Activated CD4-positive, alpha-beta T cell treated with anti-CD3 and anti-CD28 coated beads, Interleukin-10, Interleukin-2, amounts not matched to agents 100 ng/mL and 50 ng/mL, durations not matched to agents 16 hours and 8 hours (primary cell): Measurements from ENCODE around the gene GYPC.
A peak's percentile ranks its signal among the peaks of the same experiment; 100 is the strongest.

Source experiments
- DNase-seq: peaks from one replicate; pipeline ENCODE4 v3.0.0-alpha.2; 2020

The GYPC gene

GRCh38 chr2:126652323-126652891, 3.6 kb upstream of the GYPC start:
- DNase-seq, result no peak

GRCh38 chr2:126653109-126653508, 2.8 kb upstream of the GYPC start:
- no peak for DNase-seq

- no peak for DNase-seq
Measured at GRCh38 chr2:126653761-126654160, 2.2 kb upstream of the GYPC start.

- no peak for DNase-seq
Measured at GRCh38 chr2:126655051-126655450, 907 bp upstream of the GYPC start.

- peak; percentile 48 for DNase-seq
Measured at GRCh38 chr2:126656431-126657147, 631 bp downstream of the GYPC start.

- DNase-seq, result peak; percentile 73
Measured at GRCh38 chr2:126657148-126657635, 1.2 kb downstream of the GYPC start.

- peak; percentile 93 for DNase-seq
Measured at GRCh38 chr2:126657636-126658318, 1.8 kb downstream of the GYPC start.

GRCh38 chr2:126658319-126658904, 2.5 kb downstream of the GYPC start:
- DNase-seq, result peak; percentile 41

- peak; percentile 87 for DNase-seq
Measured at GRCh38 chr2:126658905-126659561, 3.1 kb downstream of the GYPC start.

- no peak for DNase-seq
Measured at GRCh38 chr2:126659562-126660467, 3.9 kb downstream of the GYPC start.

GRCh38 chr2:126660971-126661370, 5.0 kb downstream of the GYPC start:
- no peak for DNase-seq

- peak; percentile 11 for DNase-seq
Measured at GRCh38 chr2:126661702-126662500, 5.9 kb downstream of the GYPC start.

- DNase-seq, result peak; percentile 30
Measured at GRCh38 chr2:126662621-126663020, 6.7 kb downstream of the GYPC start.

GRCh38 chr2:126663184-126663963, 7.4 kb downstream of the GYPC start:
- DNase-seq, result peak; percentile 23

GRCh38 chr2:126664234-126664633, 8.3 kb downstream of the GYPC start:
- DNase-seq, result peak; percentile 55

GRCh38 chr2:126664639-126665038, 8.7 kb downstream of the GYPC start:
- peak; percentile 7 for DNase-seq

- DNase-seq, result no peak
Measured at GRCh38 chr2:126665483-126665882, 9.5 kb downstream of the GYPC start.

GRCh38 chr2:126668254-126668653, 12.3 kb downstream of the GYPC start:
- DNase-seq, result no peak

GRCh38 chr2:126669772-126670171, 13.8 kb downstream of the GYPC start:
- DNase-seq, result no peak

- no peak for DNase-seq
Measured at GRCh38 chr2:126671488-126671887, 15.5 kb downstream of the GYPC start.
